CD14-positive monocyte (primary cell): ENCODE results near the gene UBE2L5. TPM values are rescaled to one million over a fixed set of nuclear protein-coding genes. Genes with fewer than 3 reads are reported as not detected.

ENCODE experiments used
- DNase-seq, 3 donors: peaks; one replicate each; pipeline ENCODE4 v3.0.0-alpha.2; 2011 to 2022
- H2AFZ ChIP-seq: 2 replicates; pipeline ENCODE4 v1.6.0; 2012; ENCODE audit warnings: mild to moderate bottlenecking, low read depth, low read length, inconsistent platforms; ENCODE audit not compliant: insufficient read depth, poor library complexity, severe bottlenecking
- H3K27ac ChIP-seq, 2 donors: 1 replicate in 1 of 2; 2 replicates in 1 of 2; pipeline ENCODE4 v1.5.1; 2012 to 2013; ENCODE audit warnings: low read length in 2 of 2, control low read depth in 1 of 2, inconsistent platforms in 1 of 2, low read depth in 1 of 2, mild to moderate bottlenecking in 1 of 2
- H3K27me3 ChIP-seq, 2 donors: one replicate each; pipeline versions ENCODE4 v1.6.0 to v1.6.1; 2011 to 2013; ENCODE audit warnings: low read length in 2 of 2; ENCODE audit not compliant: control insufficient read depth in 2 of 2, insufficient read depth in 2 of 2
- H3K36me3 ChIP-seq, 2 donors: replicated peaks in 1 of 2; 1 replicate in 1 of 2; 2 replicates in 1 of 2; pipeline versions ENCODE4 v1.5.1 to v1.6.1; 2012 to 2013; ENCODE audit warnings: low read length in 2 of 2, control low read depth in 1 of 2, inconsistent platforms in 1 of 2, mild to moderate bottlenecking in 1 of 2; ENCODE audit not compliant: insufficient read depth in 2 of 2, control insufficient read depth in 1 of 2
- H3K4me1 ChIP-seq, 2 donors: 1 replicate in 1 of 2; 2 replicates in 1 of 2; pipeline versions ENCODE4 v1.5.1 to v1.6.1; 2012 to 2013; ENCODE audit warnings: low read length in 2 of 2, control low read depth in 1 of 2, inconsistent platforms in 1 of 2, mild to moderate bottlenecking in 1 of 2, moderate library complexity in 1 of 2; ENCODE audit not compliant: insufficient read depth in 2 of 2, control insufficient read depth in 1 of 2
- H3K4me2 ChIP-seq: replicated peaks from 2 replicates; pipeline ENCODE3; 2012; ENCODE audit warnings: low read length, moderate library complexity, mild to moderate bottlenecking; ENCODE audit not compliant: poor library complexity, severe bottlenecking; ENCODE audit errors: extremely low read depth
- H3K4me3 ChIP-seq, 3 experiments: fragments of 200-600 bp in 1 of 3; sonication (generic) in 1 of 3; replicated peaks in 1 of 3; 1 replicate in 2 of 3; 2 replicates in 1 of 3; pipeline ENCODE4 v1.5.1; 2011 to 2013; ENCODE audit warnings: low read length in 3 of 3, mild to moderate bottlenecking in 3 of 3, control low read depth in 2 of 3, low read depth in 2 of 3, inconsistent platforms in 1 of 3, moderate library complexity in 1 of 3
- H3K79me2 ChIP-seq: 2 replicates; pipeline ENCODE4 v1.6.0; 2012; ENCODE audit warnings: mild to moderate bottlenecking, control low read depth, inconsistent platforms, low read length, moderate library complexity; ENCODE audit not compliant: insufficient read depth
- H3K9ac ChIP-seq: 2 replicates; pipeline ENCODE4 v1.6.0; 2017; ENCODE audit warnings: low read length, mild to moderate bottlenecking; ENCODE audit not compliant: insufficient read depth, poor library complexity, severe bottlenecking
- H3K9me3 ChIP-seq, 2 donors: replicated peaks in 1 of 2; 1 replicate in 1 of 2; 2 replicates in 1 of 2; pipeline versions ENCODE4 v1.5.1 to v1.6.1; 2012 to 2013; ENCODE audit warnings: low read length in 2 of 2, control low read depth in 1 of 2; ENCODE audit not compliant: control insufficient read depth in 1 of 2, insufficient read depth in 1 of 2
- H4K20me1 ChIP-seq: 2 replicates; pipeline ENCODE4 v1.6.0; 2012; ENCODE audit warnings: mild to moderate bottlenecking, low read length, control low read depth, moderate library complexity; ENCODE audit not compliant: insufficient read depth
- H3K27ac Mint-ChIP-seq, 7 donors: one replicate each; pipeline ENCODE4 v1.8.0; 2020; ENCODE audit warnings: mild to moderate bottlenecking in 7 of 7, mixed read lengths in 7 of 7, moderate library complexity in 6 of 7, inconsistent platforms in 2 of 7
- H3K27me3 Mint-ChIP-seq, 3 donors: one replicate each; pipeline ENCODE4 v1.8.0; 2021 to 2022; ENCODE audit warnings: low read depth in 3 of 3, mild to moderate bottlenecking in 3 of 3, mixed read lengths in 3 of 3, moderate library complexity in 3 of 3, inconsistent platforms in 1 of 3
- H3K36me3 Mint-ChIP-seq, 2 donors: one replicate each; pipeline ENCODE4 v1.8.0; 2020; ENCODE audit warnings: mixed read lengths in 2 of 2, inconsistent platforms in 1 of 2, mild to moderate bottlenecking in 1 of 2
- H3K4me1 Mint-ChIP-seq: one replicate; pipeline ENCODE4 v1.8.0; 2020; ENCODE audit warnings: mild to moderate bottlenecking, mixed read lengths
- H3K4me3 Mint-ChIP-seq, 2 donors: one replicate each; pipeline ENCODE4 v1.8.0; 2020; ENCODE audit warnings: mild to moderate bottlenecking in 2 of 2, mixed read lengths in 2 of 2, moderate library complexity in 1 of 2
- H3K9me3 Mint-ChIP-seq, 7 donors: one replicate each; pipeline ENCODE4 v1.8.0; 2020 to 2022; ENCODE audit warnings: mixed read lengths in 7 of 7, mild to moderate bottlenecking in 6 of 7, moderate library complexity in 6 of 7, inconsistent platforms in 2 of 7
- CTCF ChIP-seq: fragments of 200-600 bp; IDR thresholded peaks from one replicate; pipeline ENCODE4 v1.8.0; 2022; ENCODE audit warnings: antibody characterized with exemption, mild to moderate bottlenecking
- WGBS: methylation state at CpG from one replicate; pipeline ENCODE4 v1.1.5; 2013; ENCODE audit warnings: missing lambda C conversion rate; ENCODE audit not compliant: insufficient coverage; 5-methylcytosine and 5-hydroxymethylcytosine counted together
- intact Hi-C, 2 donors: fragments of 100-400 bp; cut with micrococcal nuclease; formaldehyde crosslinking; loops; one replicate each; pipeline versions ENCODE4 v1.15.0 to v1.15.1; 2023
- polyA plus RNA-seq, 3 donors: library from polyadenylated mRNA; depleted of rRNA in 1 of 3; unstranded in 2 of 3; stranded (reverse) in 1 of 3; fragments of 300-500 nt in 2 of 3; fragments of >200 nt in 1 of 3; fragmentation: Illumina TruSeq in 2 of 3; gene quantifications; 1 replicate in 2 of 3; 2 replicates in 1 of 3; pipeline ENCODE4 v1.2.3, GENCODE V29; 2012 to 2021

Gene UBE2L5
- polyA plus RNA-seq, 3 donors, result not detected

DNA sequence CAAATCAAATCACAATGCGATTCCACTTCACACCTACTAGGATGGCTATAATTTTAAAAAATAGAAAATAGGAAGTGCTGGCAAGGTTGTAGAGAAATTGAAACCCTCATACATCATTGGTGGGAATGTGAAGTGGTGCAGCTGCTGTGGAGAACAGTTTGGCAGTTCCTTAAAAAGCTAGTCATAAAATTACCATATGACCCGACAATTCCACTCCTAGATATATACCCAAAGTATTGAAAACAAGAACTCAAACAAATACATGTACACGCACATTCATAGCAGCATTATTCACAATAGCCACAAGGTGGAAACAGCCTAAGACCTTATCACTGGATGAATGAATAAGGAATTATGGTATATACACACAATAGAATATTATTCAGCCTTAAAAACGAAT is 31.4 kb downstream of the UBE2L5 start:
- Histone ChIP-seq H3K9me3 (no peaks in the 10 kb centered on the region), H3K36me3 (peaks cover 1 to 5% of the 10 kb centered on the region in 2 donors), H3K9ac (no peak overlapping the region), H4K20me1 (no peaks in the 10 kb centered on the region), H3K4me3 (no peak overlapping the region), H3K4me2 (no peak overlapping the region), H3K4me1 (no peaks in the 10 kb centered on the region), H3K27me3 (no peaks in the 10 kb centered on the region), H3K27ac (no peak overlapping the region), H2AFZ (no peak overlapping the region), H3K79me2 (no peaks in the 10 kb centered on the region)
- H3K4me3 Mint-ChIP-seq, result no peak overlapping the region
- peaks cover 4% of the 10 kb centered on the region for H3K4me1 Mint-ChIP-seq
- peak overlapping the region in 1 of 7 donors; percentile 67 for H3K27ac Mint-ChIP-seq
- WGBS, result no CpG with 5 or more reads among the region's 4 CpGs
- peak; percentile 39 for TF ChIP-seq CTCF
- intact Hi-C loops, result no loop called here
- no peaks in the 10 kb centered on the region for H3K27me3 Mint-ChIP-seq
- H3K36me3 Mint-ChIP-seq, result peaks cover 6 to 10% of the 10 kb centered on the region in 2 donors
- no peaks in the 10 kb centered on the region for H3K9me3 Mint-ChIP-seq
- peak in 2 of 3 donors; percentile 17 to 37 for DNase-seq

DNA sequence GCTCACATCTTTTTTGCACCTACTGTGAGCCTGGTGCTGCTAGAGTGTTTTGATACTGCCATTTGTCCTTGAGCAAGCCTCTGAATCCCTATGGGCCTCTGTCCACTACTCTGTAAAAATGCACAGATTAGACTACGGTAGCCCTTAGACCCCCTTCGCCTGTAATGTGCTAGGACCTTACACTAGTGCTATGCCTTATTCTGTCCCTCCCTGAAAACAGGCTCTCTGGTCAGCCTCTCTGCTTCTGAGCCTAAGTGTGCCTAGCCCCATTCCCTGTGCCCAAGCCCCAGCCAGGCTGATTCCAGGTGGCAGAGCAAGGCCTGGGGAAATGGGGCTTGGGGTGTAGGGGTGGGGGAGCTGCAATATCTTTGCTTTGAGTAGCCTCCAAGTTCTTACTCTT is 32.7 kb downstream of the UBE2L5 start:
- 100% methylated on average over 1 of the region's 2 CpGs for WGBS

More for the DNA sequence above, 32.7 kb downstream of the UBE2L5 start:
- H3K4me2 ChIP-seq, result no peak overlapping the region
- H4K20me1 ChIP-seq, result no peaks in the 10 kb centered on the region
- H3K4me1 ChIP-seq, result no peaks in the 10 kb centered on the region
- H3K4me3 ChIP-seq, result no peak overlapping the region
- intact Hi-C loops, result no loop called here
- H3K9ac ChIP-seq, result no peak overlapping the region
- no peak for TF ChIP-seq CTCF
- Mint-ChIP-seq H3K9me3 (no peaks in the 10 kb centered on the region), H3K27ac (no peak overlapping the region), H3K4me3 (no peak overlapping the region), H3K27me3 (no peaks in the 10 kb centered on the region), H3K36me3 (peaks cover 13 to 15% of the 10 kb centered on the region in 2 donors), H3K4me1 (peaks cover 4% of the 10 kb centered on the region)
- no peak for DNase-seq
- H3K79me2 ChIP-seq, result no peaks in the 10 kb centered on the region
- H3K36me3 ChIP-seq, result peaks cover 7 to 17% of the 10 kb centered on the region in 2 donors
- H3K27ac ChIP-seq, result no peak overlapping the region
- no peaks in the 10 kb centered on the region for H3K9me3 ChIP-seq
- no peak overlapping the region for H2AFZ ChIP-seq
- H3K27me3 ChIP-seq, result no peaks in the 10 kb centered on the region
